Fibroblast of skin of abdomen (primary cell): ENCODE measurements around the gene FBXO4. TPM values are rescaled to one million over a fixed set of nuclear protein-coding genes. Genes with fewer than 3 reads are reported as not detected.

ENCODE experiments used
- DNase-seq: peaks from one replicate; pipeline ENCODE4 v3.0.0-alpha.2; 2013
- polyA plus RNA-seq, 2 experiments: library from polyadenylated mRNA; unstranded; fragments of 120-200 nt; gene quantifications; one replicate each; pipeline ENCODE4 v1.2.1, GENCODE V29; 2013; ENCODE audit not compliant: insufficient read length in 2 of 2

The FBXO4 gene, protein sequence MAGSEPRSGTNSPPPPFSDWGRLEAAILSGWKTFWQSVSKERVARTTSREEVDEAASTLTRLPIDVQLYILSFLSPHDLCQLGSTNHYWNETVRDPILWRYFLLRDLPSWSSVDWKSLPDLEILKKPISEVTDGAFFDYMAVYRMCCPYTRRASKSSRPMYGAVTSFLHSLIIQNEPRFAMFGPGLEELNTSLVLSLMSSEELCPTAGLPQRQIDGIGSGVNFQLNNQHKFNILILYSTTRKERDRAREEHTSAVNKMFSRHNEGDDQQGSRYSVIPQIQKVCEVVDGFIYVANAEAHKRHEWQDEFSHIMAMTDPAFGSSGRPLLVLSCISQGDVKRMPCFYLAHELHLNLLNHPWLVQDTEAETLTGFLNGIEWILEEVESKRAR
- 11.8 TPM for polyA plus RNA-seq (2013, experiment 1 of 2; ENCODE audit: insufficient read length)
- 10.6 TPM for polyA plus RNA-seq (2013, experiment 2 of 2; ENCODE audit: insufficient read length)

DNA sequence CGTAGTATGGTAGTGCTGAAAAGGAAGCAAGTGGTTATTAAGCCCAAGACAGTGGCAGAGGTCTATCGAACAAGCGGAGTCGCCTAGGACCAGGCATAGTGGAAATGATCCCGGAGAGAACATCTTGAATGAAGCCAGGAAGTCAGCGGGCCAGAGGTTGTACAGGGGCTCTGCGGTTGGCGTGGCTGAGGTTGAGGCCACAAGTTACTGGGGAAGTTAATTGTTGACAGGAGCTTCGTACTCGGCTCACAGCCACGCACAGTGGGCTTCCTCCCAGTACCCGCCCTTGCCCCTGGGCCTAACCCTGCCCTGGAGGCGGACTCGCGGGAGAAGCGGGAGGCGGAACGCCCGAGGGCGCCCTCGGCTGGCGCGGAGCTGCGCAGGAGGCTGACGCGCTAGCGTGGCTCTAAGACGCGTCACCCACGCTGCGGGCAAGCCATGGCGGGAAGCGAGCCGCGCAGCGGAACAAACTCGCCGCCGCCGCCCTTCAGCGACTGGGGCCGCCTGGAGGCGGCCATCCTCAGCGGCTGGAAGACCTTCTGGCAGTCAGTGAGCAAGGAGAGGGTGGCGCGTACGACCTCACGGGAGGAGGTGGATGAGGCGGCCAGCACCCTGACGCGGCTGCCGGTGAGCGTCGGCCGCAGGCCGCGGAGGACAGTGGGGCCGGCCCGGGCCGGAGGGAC, at the start of gene FBXO4:
FBXO4 (plus strand) TSS at position 410 of the 683 bp plus-strand sequence; CDS start at position 439, 29 bp downstream.
- DNase-seq: peak; percentile 81

DNA sequence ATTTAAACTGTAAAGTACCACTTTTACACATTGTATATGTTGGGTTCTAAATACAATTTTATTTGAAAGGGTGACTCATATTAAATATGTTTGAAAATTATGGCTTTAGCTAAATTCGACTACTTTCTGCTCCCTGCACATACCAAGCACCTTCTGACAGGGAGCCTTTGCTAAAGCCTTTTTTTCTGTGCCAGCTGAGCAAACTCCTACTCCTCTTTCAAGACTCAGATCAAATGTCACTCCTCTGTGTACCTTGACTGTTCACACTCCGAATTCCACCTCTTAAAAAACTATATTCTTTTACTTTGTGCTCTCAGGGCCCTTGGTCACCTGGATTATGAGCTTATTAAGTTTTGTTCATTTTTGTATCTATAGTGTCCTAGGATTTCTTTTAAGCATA, 48.4 kb upstream of the FBXO4 start:
- no peak for DNase-seq

DNA sequence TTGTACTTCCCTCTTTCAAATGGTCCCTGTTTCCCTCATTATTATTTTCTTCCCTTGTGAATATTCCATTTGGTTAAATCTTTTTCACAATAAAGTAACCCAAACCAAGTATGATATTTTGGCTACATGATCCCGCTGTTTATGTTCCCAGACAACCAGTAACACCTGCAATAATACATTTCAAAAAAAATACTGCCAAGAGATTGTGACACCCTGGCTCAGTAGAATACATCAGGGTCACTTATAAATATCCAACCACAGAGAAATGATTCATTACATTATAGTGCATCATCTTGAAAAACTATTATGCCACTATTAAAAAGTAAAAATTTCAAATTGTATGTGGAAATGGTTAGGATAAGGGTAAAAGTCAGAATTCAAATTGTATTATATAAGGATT, 47.7 kb upstream of the FBXO4 start:
- no peak for DNase-seq

DNA sequence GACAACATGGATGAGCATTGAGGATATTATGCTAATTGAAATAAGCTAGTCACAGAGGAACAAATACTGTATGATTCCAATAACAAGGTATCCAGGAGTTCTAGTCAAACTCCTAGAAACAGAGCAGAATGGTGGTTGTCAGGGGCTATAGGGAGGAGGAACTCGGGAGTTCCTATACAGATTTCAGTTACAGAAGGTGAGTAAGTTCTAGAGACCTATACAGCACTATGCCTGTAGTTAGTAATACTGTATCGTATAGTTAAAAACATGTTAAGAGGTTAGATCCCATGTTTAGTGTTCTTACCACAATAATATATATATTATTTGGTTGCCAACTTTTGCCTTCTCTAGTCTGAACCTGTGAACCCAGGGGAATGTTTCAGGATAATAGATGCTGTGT, 46.9 kb upstream of the FBXO4 start:
- no peak for DNase-seq

DNA sequence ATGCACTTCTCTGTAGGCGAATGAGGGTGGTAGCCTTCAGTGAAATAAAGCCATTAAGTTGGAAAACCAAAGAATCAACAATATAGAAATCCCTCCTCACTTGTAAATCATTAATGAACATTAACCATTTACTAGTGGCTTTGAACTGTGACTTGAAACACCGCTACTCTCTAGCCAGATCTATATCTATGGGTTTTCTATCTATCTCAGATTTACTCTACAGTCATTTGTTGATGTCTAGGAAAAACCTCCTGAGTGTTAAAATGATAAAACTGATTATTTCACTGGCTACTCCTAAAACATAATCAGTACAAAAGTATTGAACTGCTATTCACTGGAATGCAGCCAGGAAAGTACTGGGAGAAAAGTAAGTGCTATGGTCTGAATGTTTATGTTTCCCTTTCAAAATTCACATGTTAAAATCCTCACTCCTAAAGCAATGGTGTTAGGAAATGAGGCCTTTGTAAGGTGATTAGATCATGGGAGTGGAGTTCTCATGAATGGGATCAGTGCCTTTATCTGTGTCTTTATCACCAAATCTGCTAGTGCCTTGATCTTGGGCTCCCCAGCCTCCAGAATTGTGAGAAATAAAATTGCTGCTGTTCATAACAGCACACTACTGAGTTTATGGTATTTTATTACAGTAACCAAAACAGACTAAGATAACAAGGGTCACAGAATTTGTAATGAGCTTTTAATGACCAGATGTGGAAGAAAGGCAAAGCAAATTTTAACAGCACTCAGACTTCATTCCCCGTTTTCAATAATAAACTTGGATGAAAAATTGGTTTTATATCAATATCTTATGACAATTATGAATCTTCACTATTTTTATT, 46.2 kb upstream of the FBXO4 start:
- DNase-seq: no peak

DNA sequence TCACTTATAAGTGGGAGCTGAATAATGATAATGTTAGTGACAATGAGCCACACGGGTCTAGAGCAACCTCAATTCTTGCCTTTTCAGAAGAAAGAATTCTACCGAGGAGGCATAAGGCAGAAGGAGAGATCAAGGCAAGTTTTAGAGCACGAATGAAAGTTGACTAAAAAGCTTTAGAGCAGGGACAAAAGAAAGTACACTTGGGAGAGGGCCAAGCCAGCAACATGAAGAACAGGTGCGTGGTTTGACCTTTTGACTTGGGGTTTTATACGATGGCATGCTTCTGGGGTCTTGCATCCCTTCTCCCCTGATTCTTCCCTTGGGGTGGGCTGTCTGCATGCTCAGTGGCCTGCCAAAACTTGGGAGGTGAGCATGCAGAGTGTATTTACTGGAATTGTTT, 42.3 kb upstream of the FBXO4 start:
- no peak for DNase-seq

DNA sequence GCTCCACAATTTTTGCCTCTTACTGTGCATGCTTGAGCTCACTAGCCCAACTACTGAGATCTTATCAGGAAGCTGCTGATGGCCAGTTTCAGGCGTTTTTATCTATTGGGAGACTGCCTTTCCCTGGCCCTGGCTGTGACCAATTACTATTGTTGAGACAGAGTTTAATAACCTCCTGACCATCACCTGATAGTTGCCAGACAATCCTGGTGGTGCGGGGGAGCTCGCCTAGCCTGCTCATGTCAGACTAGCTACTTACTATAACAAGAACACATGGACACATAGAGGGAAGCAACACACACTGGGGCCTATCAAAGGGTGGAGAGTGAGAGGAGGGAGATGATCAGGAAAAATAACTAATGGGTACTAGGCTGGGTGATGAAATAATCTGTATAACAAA, 41.8 kb upstream of the FBXO4 start:
- DNase-seq: no peak

DNA sequence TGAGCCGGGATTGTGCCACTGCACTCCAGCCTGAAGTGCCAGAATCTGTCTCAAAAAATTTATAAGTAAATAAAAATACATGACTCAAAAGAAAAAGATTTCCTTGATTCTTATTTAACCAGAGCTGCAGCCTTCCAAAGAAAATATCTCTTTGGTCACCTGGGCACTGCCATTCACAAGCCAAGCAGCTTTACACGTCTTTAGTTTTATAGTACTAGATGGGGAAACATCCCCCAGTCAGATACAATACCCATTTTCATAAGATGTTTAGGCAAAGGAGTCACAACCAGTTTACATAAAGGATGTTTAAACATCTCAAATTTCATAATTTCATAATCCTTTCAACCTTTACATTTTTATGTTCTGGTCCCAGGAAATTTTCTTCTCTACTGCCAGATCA, 41.1 kb upstream of the FBXO4 start:
- DNase-seq: no peak

DNA sequence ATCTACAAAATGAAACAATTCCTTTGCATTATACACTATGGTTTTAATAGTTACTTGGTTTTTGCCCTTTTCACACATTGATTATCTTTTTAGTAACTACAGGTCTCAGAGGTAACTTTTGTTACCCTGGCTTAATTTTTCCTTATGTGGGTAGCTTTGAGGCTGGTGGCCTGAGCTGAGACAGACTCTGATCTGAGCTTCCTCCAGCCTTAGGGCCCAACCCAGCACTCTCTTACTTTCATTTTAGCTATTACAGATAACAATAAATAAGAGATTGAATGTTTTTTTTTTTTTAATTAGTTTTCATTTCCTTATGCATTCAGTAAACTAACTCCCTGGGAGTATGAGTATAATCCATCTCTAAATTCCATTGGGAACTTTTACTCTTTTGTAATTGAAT, 39.8 kb upstream of the FBXO4 start:
- no peak for DNase-seq

DNA sequence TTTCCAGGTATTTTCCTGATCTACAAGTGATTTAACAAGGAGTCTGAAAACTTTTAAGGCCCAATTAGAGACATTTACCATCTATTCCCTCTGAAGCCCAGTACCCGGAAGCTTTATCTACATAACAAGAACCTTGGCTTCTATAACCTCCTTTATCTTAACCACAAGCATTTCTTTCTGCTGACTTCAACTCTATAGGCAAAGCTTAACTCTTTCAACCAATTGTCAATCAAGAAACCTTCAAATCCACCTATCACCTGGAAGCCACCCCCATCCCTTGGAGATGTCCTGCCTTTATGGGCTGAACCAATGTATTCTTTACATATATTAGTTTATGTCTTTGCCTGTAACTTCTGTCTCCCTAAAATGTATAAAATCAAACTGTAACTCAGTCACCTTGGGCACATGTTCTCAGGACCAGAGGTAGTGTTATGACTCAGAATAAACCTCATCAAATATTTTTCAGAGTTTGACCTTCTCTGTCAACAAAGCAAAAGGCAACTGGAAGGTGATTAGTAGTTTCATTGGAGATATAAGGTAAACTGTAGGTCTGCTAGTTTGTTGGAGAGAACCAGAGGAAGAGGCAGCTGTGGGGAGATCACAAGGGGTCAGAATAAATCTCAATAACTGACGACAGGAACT, 33.9 kb upstream of the FBXO4 start:
- DNase-seq: no peak

DNA sequence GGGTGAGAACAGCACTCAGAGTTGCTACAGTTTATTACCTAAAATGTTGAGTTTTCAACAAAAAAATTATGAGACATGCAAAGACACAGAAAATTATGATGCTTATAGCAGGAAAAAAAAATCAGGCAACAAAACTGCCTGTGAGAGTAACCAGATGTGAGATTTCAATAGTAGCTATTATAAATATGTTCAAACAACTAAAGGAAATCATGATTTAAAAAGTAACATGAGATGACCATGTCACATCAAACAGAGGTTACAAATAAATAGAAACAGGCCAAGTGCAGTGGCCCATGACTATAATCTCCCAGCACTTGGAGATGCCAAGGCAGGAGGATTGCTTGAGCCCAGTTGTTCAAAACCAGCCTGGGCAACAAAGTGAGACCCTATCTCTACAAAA, 33.0 kb upstream of the FBXO4 start:
- DNase-seq: no peak

DNA sequence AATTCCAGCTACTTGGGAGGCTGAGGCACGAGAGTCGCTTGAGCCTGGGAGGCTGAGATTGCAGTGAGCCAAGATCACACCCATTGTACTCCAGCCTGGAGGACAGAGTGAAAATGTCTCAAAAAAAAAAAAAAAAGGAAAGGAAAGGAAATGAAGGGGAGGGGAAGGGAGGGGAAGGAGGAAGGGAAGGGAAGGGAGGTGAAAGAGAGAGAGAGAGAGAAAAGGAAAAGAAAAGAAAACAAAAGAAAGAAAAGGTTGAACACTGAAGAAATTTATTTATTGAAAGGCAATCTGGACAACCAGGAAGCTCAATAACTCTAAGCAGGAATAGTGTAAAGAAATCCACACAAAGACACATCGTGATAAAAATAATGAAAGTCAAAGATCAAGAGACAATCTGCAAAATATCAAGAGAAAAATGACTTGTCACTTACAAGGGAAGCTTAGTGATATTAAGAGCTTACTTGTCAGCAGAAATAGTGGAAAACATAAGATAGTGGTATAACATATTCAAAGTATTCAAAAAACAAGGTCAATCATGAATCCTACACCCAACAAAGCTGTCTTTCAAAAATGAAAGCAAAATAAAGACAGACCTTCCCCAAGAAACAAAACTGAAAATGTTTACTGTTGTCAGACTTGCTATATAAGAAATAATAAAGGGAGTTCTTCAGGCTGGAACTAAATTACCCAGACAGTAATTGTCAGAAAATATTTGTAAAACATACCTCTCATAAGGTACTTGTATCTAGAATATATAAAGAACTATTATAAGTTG, 31.8 kb upstream of the FBXO4 start:
- no peak for DNase-seq

DNA sequence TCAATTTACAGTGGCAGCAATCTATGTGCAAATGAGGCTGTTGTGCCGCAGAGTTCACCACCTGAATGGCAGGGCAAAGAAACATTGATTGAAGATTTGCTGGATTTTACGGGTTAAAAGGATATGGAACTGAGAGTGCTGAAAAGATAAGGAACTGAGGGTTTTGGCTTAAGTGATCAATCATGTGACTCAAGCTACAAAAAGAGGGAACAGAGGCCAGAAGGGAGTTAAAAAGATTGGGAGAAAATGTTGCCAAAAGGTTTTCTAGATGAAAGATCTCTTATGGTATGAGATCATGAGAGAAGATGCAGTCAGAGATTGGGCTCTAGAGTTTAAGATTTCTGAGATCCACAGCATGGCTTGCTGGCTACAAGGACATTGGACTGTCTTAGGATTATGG, 28.9 kb upstream of the FBXO4 start:
- no peak for DNase-seq

DNA sequence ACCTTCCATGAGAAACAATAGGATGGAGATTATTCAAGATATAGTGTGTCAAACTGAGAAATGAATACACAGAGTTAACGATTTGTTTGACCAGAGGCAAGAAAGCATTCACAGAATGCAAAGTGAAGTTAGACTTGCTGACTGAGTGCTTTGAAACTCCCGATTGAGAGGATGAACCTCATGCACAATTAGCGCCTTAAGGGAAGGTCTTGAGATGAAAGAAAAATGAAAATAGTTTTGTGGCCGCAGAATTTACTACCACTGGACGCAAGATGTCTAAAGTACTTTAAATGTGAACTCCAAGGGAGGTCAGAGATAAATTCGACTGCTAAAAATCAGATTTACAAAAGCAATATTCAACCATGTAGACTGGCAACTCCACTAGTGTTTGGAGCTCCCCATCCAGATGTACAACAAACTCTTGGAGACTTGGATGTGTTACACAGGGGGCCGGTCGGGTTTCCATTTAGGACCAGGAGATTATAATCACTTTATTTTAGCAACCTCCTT, 21.6 kb upstream of the FBXO4 start:
- DNase-seq: no peak

DNA sequence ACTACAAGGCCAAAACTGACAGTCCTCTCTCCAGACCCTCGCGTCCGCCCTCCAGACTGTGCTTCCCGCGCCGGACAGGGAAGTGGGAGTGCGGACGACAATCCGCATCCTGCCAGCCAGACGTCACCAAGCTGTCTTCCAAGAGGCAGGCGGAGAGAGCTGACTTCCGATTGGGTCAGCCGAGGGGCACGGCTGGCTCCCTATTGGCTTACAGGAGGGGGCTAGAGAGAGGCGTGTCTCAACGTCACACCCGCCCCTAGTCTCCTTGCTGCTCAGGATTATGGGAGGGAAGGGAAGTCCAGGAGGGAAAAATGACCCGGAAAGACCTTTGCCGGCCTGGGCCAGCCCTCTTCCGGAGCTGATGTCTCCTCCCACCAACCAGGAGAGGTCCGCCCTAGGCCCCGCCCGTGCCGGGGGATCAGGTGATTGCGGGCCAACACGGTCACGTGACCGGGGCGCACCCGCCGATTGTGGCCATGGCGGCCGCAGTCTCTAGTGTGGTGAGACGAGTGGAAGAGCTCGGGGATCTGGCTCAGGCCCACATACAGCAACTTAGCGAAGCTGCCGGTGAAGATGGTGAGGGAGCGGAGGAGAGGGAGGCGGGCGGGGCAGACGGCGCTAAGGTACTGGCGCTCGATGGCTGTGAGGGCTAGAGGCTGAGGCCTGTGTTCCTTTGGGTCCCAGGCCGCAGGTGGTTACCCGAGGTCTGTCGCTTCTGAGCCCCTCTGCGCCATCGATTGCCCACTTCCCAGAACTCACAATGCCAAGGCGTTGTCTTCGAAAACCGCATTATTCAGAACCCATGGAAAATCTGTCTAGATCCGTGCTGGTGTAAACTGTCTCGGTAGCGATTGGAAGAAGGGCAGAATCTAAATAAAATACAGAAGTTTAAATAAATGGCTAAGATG, 20.9 kb upstream of the FBXO4 start, which contains the start of gene RIMOC1:
RIMOC1 (plus strand) TSS at position 453 of the 908 bp plus-strand sequence; CDS start at position 477, 24 bp downstream.
- peak; percentile 100 for DNase-seq

DNA sequence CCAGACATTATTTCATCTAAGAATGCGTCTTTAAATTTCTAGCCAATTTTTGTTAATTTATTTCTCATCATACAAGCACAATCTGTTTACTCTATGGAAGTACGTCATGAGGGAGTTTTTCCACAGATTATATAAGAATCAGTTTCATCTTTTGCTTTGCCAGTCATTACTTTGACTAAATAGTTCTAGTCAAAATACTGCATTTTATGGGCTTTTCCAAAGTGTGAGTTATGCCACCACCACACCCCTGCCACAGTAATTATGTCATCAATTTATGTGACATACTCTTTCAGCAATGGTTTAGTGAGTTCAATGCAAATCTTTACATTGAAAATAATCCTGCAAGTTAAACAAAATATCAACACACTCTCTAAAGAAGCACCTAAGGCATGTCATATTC, 18.9 kb upstream of the FBXO4 start:
- no peak for DNase-seq

DNA sequence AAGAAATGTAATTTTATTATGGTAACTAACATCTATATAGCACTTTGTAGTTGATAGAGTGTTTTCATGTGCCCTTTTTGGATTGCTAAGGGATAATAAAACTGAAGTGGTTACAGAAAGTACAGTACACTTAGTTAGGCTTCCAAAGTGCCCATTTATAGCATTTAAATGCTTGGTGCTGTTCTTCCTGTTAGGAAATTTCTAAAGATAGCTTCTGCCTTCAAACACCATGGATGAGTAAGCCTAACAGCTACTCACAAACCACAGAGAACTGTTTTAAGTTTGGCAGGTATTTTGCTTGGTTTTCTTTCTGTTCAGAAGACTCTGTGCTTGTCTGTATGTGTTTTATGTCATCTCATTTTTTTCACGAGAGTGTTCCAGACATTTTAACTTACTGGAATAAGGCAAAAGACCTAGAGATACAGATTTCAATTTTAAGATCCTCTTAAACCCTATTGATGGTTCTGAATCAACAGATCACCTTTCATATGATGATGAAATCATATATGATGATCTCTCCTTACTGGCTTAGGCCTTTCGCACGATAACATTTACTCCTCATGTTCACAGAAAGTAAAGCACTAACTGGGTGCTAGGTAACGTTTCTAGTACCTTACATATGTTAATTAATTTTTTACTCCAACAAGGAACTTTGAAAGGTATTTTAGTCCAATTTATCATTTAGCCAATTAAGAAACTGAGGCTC, 16.6 kb upstream of the FBXO4 start:
- DNase-seq: peak; percentile 59

DNA sequence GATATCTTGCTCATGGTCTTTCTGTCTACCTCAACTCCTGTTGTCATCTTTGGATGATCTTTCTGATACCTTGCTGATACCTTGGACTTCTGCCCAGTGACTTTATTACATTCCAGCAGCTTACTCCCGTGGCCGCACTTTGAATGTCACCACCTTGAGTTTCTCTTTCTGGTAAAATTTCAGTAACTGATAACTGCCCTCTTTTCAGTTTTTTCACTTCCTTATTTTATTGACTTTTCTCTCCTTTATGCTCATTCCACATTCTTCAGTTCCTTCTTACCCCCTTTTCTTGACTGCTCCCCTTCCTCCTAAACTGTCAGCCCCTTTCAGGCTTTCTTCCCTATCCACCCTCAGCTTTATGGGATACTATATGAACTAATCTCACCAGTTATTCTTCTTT, 7.0 kb upstream of the FBXO4 start:
- DNase-seq: no peak

DNA sequence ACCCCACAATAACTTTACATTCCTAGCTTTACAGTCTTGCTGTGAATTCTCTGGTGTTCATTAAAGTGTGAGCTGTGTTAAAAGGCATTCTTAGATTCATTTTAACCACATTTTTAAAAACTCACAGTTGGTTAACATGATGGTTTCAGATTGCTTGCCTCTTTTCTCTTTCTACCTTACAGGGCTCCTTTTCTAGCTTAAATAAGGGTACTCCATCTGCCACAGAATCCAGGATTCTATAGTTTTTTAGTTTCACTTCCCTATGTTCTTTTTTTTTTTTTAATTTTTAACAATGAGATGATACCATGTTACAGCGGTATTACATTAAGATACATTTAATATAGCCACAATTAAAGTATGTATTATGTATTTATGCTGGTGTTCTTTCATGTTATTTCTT, 3.9 kb upstream of the FBXO4 start:
- DNase-seq: peak; percentile 8

DNA sequence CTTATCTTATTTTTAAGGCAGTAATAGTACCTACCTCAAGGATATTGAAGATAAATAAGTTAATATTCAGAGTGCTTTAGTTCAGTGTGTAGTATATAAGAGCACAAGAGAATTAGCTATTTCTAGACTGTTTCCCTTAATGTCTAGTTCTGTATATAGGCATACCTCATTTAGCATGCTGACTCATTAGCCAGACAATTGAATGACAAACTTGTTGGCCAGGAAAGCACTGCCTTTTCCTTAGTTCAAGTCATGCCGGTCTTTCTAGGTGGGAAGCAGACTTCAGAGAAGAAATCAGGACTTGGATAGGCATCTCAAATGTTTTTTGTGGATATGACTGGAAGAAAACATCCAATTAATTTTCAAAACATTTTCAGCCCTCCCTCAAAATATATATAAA, 3.2 kb upstream of the FBXO4 start:
- peak; percentile 50 for DNase-seq
